DOHH2 (cell line): ENCODE measurements around the gene C11orf42.

Source experiments
- H3F3A ChIP-seq: fragments of 200-600 bp; sonication (generic), shearing (Covaris generic); 2 replicates; pipeline ENCODE4 v1.6.0; 2016; ENCODE audit warnings: antibody characterized with exemption, mild to moderate bottlenecking; ENCODE audit not compliant: control insufficient read depth, insufficient read depth
- H3K27ac ChIP-seq: fragments of 200-600 bp; sonication (generic); 2 replicates; pipeline ENCODE4 v1.5.1; 2014; ENCODE audit warnings: low read depth, mild to moderate bottlenecking, low read length, moderate library complexity
- H3K27me3 ChIP-seq: fragments of 200-600 bp; sonication (generic); 2 replicates; pipeline ENCODE4 v1.6.1; 2014; ENCODE audit warnings: mild to moderate bottlenecking, low read length, mixed read lengths; ENCODE audit not compliant: control insufficient read depth
- H3K36me3 ChIP-seq: fragments of 200-600 bp; sonication (generic); 2 replicates; pipeline ENCODE4 v1.6.1; 2014; ENCODE audit warnings: mild to moderate bottlenecking, low read length, moderate library complexity, mixed read lengths; ENCODE audit not compliant: control insufficient read depth
- H3K4me1 ChIP-seq: fragments of 200-600 bp; sonication (generic); 2 replicates; pipeline ENCODE4 v1.6.1; 2014; ENCODE audit warnings: mild to moderate bottlenecking, low read length, mixed read lengths; ENCODE audit not compliant: control insufficient read depth
- H3K4me2 ChIP-seq: fragments of 200-600 bp; sonication (generic); 2 replicates; pipeline ENCODE4 v1.6.0; 2014; ENCODE audit warnings: mild to moderate bottlenecking, low read length, moderate library complexity
- H3K4me3 ChIP-seq: fragments of 200-600 bp; sonication (generic); 2 replicates; pipeline ENCODE4 v1.5.1; 2014; ENCODE audit warnings: mild to moderate bottlenecking, low read length, mixed read lengths
- H3K79me2 ChIP-seq: fragments of 200-600 bp; sonication (generic); 2 replicates; pipeline ENCODE4 v1.6.1; 2014; ENCODE audit warnings: mild to moderate bottlenecking, low read length, mixed read lengths; ENCODE audit not compliant: control insufficient read depth
- H3K9me2 ChIP-seq: fragments of 200-600 bp; sonication (generic); replicated peaks from 2 replicates; pipeline ENCODE4 v1.6.1; 2014; ENCODE audit warnings: mild to moderate bottlenecking, low read length, mixed read lengths; ENCODE audit not compliant: control insufficient read depth
- H3K9me3 ChIP-seq: fragments of 200-600 bp; sonication (generic); 2 replicates; pipeline ENCODE4 v1.6.1; 2014; ENCODE audit warnings: antibody characterized with exemption, low read length, mixed read lengths; ENCODE audit not compliant: control insufficient read depth, insufficient read depth
- H4K20me1 ChIP-seq: fragments of 200-600 bp; sonication (generic); 2 replicates; pipeline ENCODE4 v1.6.0; 2014; ENCODE audit warnings: low read depth, mild to moderate bottlenecking, antibody characterized with exemption, low read length, moderate library complexity; ENCODE audit not compliant: control insufficient read depth, insufficient read depth
- EZH2phosphoT487 ChIP-seq: fragments of 200-600 bp; sonication (generic); IDR thresholded peaks from 2 replicates; pipeline ENCODE4 v1.6.1; 2017; ENCODE audit warnings: borderline replicate concordance, mild to moderate bottlenecking, antibody characterized with exemption, low read length, moderate library complexity, mixed read lengths
- TF ChIP-seq, protein P1 (sequence below): fragments of 200-600 bp; sonication (generic); IDR thresholded peaks from one replicate; pipeline ENCODE4 v1.5.1; 2014; ENCODE audit warnings: antibody characterized with exemption, mild to moderate bottlenecking, low read depth, low read length; ENCODE audit not compliant: poor library complexity, severe bottlenecking

The C11orf42 gene

DNA sequence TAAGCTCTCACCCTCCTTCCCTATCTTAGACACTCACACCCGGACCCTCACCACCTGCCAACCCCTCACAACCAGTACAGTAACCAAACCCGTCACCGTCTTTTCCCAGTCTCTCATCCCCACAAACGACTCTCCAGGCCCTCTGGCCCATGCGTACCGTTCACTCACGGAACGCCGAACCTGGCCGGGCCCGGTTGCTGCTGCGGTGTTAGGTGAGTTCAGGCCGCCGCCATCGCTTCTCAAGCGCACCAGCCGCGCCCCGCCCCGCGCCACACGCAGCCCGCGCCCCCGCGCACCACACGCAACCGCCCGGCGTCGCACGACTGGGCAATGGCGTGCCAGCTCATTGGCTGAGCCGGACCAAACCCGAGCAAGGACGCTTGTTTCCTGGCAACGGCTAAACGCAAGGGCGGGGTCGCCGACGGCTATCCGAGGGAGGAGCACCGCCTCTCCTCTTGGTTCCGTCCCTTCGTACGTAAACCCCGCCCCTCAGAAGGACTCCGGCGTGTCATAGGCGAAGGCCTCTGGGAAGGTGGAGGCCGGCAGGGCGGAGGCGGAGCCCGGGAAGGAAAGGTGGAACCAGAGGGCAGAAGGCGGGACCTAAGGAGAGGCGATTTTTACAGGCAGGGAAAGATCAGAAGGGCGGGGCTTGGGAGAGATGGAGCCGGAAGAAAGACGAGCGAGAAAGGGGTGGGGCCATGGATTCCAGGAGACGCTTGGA is 29.2 kb downstream of the C11orf42 start, which contains the start of gene FHIP1B:
Gene FHIP1B, minus strand, starts transcription at position 250 of the 721 bp plus-strand sequence. CDS start 10,120 bp downstream, outside the sequence.
- no peaks in the 10 kb centered on the region for H3K9me2 ChIP-seq
- H3K27ac ChIP-seq, result peak within 1 kb of the TSS; percentile 76
- peak within 1 kb of the TSS; percentile 98 for H3K4me2 ChIP-seq
- peak within 1 kb of the TSS; percentile 95 for H3K4me3 ChIP-seq
- H3K79me2 ChIP-seq, result peaks cover 44% of the 10 kb centered on the region
- TF ChIP-seq, protein P1, sequence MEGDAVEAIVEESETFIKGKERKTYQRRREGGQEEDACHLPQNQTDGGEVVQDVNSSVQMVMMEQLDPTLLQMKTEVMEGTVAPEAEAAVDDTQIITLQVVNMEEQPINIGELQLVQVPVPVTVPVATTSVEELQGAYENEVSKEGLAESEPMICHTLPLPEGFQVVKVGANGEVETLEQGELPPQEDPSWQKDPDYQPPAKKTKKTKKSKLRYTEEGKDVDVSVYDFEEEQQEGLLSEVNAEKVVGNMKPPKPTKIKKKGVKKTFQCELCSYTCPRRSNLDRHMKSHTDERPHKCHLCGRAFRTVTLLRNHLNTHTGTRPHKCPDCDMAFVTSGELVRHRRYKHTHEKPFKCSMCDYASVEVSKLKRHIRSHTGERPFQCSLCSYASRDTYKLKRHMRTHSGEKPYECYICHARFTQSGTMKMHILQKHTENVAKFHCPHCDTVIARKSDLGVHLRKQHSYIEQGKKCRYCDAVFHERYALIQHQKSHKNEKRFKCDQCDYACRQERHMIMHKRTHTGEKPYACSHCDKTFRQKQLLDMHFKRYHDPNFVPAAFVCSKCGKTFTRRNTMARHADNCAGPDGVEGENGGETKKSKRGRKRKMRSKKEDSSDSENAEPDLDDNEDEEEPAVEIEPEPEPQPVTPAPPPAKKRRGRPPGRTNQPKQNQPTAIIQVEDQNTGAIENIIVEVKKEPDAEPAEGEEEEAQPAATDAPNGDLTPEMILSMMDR, result no peak
- no peak for TF ChIP-seq EZH2phosphoT487
- H4K20me1 ChIP-seq, result no peaks in the 10 kb centered on the region
- H3F3A ChIP-seq, result no peaks in the 10 kb centered on the region
- no peaks in the 10 kb centered on the region for H3K9me3 ChIP-seq
- no peaks in the 10 kb centered on the region for H3K27me3 ChIP-seq
- H3K36me3 ChIP-seq, result no peaks in the 10 kb centered on the region
- H3K4me1 ChIP-seq, result peaks cover 35% of the 10 kb centered on the region

DNA sequence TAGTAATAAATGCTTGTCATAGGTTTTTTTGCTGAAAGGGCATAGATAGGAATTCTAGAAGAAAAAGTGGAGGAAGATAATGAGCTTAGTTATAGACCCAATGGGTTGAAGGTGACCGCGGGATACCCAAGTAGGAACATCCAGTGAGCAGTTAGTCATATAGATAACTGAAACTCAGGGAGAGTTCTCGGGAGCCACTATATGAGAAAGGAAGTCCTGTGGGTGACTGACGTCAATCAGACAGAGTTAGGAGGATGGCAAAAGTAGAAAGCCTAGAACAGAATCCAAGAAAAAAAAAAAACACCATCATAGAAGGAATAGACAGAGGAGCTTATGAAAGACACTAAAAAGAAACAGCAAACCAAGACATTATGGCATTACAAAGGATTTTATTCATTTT is 31.9 kb downstream of the C11orf42 start:
- Histone ChIP-seq H3K9me2 (no peaks in the 10 kb centered on the region), H3K4me3 (no peak overlapping the region), H3F3A (no peaks in the 10 kb centered on the region), H3K79me2 (peaks cover 21% of the 10 kb centered on the region), H3K36me3 (no peaks in the 10 kb centered on the region), H3K27me3 (no peaks in the 10 kb centered on the region), H4K20me1 (no peaks in the 10 kb centered on the region), H3K4me2 (no peak overlapping the region), H3K9me3 (no peaks in the 10 kb centered on the region), H3K4me1 (peaks cover 26% of the 10 kb centered on the region), H3K27ac (no peak overlapping the region)
- TF ChIP-seq, protein P1, result no peak
- no peak for TF ChIP-seq EZH2phosphoT487

DNA sequence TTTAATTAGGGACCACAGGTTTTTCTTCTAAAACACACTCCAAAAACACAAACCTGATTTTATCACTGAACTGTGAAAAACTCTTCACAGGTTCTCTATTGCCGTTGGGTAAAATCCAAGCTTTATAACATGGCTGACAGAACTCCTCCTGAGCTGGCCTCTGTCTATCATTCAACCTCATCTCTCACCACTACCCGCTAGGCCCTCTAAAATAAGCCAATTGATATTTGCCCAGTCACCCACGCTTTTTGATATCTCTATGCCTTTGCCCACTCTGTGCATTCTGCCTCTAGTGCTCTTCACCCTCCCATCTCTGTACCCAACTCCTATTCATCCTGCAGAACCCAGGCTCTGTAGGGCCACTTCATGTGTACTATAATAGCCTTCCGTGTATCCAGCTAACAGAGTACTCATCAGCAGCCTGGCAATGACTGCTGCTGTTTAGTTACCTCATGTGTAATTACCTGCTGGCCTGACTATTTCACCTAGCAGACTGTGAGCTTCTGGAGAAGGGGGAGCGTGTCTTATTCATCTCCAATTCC is 32.5 kb downstream of the C11orf42 start:
- no peak overlapping the region for H3K4me2 ChIP-seq
- H3K4me1 ChIP-seq, result peaks cover 25% of the 10 kb centered on the region
- peaks cover 16% of the 10 kb centered on the region for H3K79me2 ChIP-seq
- no peaks in the 10 kb centered on the region for H4K20me1 ChIP-seq
- H3K27me3 ChIP-seq, result no peaks in the 10 kb centered on the region
- no peak overlapping the region for H3K27ac ChIP-seq
- no peaks in the 10 kb centered on the region for H3K9me2 ChIP-seq
- H3F3A ChIP-seq, result no peaks in the 10 kb centered on the region
- no peak for TF ChIP-seq EZH2phosphoT487
- TF ChIP-seq, protein P1, result no peak
- H3K9me3 ChIP-seq, result no peaks in the 10 kb centered on the region
- no peak overlapping the region for H3K4me3 ChIP-seq
- no peaks in the 10 kb centered on the region for H3K36me3 ChIP-seq
